Prostate gland (tissue), 2 donors: ENCODE data around the gene AVPR1B. TPM values are rescaled to one million over a fixed set of nuclear protein-coding genes. Genes with fewer than 3 reads are reported as not detected.

Experiments used
- DNase-seq: peaks from one replicate; pipeline ENCODE4 v3.0.0-alpha.2; 2019; ENCODE audit warnings: low spot score
- H3K27ac ChIP-seq, 2 donors: fragments of 200-600 bp; sonication (generic); 2 replicates each; pipeline ENCODE4 v1.5.1; 2017 to 2019
- H3K27me3 ChIP-seq: fragments of 200-600 bp; sonication (generic); replicated peaks from 2 replicates; pipeline ENCODE4 v1.5.1; 2019; ENCODE audit not compliant: insufficient read depth
- H3K36me3 ChIP-seq, 2 donors: fragments of 200-600 bp; sonication (generic); 1 replicate in 1 of 2; 2 replicates in 1 of 2; pipeline versions ENCODE4 v1.5.1 to v1.8.1; 2017 to 2019
- H3K4me1 ChIP-seq: fragments of 200-600 bp; sonication (generic); replicated peaks from 2 replicates; pipeline ENCODE4 v1.5.1; 2019
- H3K4me3 ChIP-seq, 2 donors: fragments of 200-600 bp; sonication (generic); 2 replicates each; pipeline ENCODE4 v1.5.1; 2017 to 2019
- H3K9me3 ChIP-seq: fragments of 200-600 bp; sonication (generic); 2 replicates; pipeline ENCODE4 v1.5.1; 2017
- CTCF ChIP-seq, 4 experiments: fragments of 200-600 bp in 2 of 4; fragments of 450-650 bp in 2 of 4; sonication (generic) in 2 of 4; IDR thresholded peaks; 1 replicate in 3 of 4; 2 replicates in 1 of 4; pipeline ENCODE4 v1.5.1; 2016 to 2019; ENCODE audit warnings: antibody characterized with exemption in 4 of 4, mild to moderate bottlenecking in 2 of 4, moderate library complexity in 2 of 4
- POLR2A ChIP-seq: fragments of 450-650 bp; IDR thresholded peaks from one replicate; pipeline ENCODE4 v1.6.1; 2016; ENCODE audit warnings: antibody characterized with exemption, mild to moderate bottlenecking
- POLR2AphosphoS5 ChIP-seq: sonication (generic); formaldehyde crosslinking; IDR thresholded peaks from one replicate; pipeline ENCODE4 v1.6.1; 2017; ENCODE audit warnings: antibody characterized with exemption
- WGBS: methylation state at CpG from one replicate; pipeline ENCODE4 v1.1.5; 2018; 5-methylcytosine and 5-hydroxymethylcytosine counted together
- intact Hi-C: fragments of 100-400 bp; cut with DNase I; formaldehyde crosslinking; loops from one replicate; pipeline ENCODE4 v1.14.2; 2022
- total RNA-seq, 2 donors: library from RNA; depleted of rRNA; stranded (reverse); fragments of >200 nt; gene quantifications; one replicate each; pipeline ENCODE4 v1.1.0, GENCODE V29; 2016

AVPR1B gene
- total RNA-seq, 2 donors from 2014 or later = not detected

- TF ChIP-seq POLR2A (no peak), CTCF (IDR thresholded peaks at IDR 0.05) (no peak), POLR2AphosphoS5 (no peak)
- Histone ChIP-seq H3K4me1 (peaks cover 6% of the 10 kb centered on the region), H3K27ac (no peak overlapping the region)
Measured at GRCh38 chr1:206120406-206120805, 3.2 kb upstream of the AVPR1B start.

GRCh38 chr1:206116873-206117150, 376 bp downstream of the AVPR1B start:
- Histone ChIP-seq H3K36me3 (no peaks in the 10 kb centered on the region), H3K9me3 (no peaks in the 10 kb centered on the region), H3K27me3 (no peaks in the 10 kb centered on the region), H3K27ac (no peak overlapping the region), H3K4me3 (peak overlapping the region in 1 of 2 donors; percentile 28), H3K4me1 (peaks cover 6% of the 10 kb centered on the region)
- intact Hi-C loops = no loop called here
- WGBS = 20% methylated on average over 5 of the region's 5 CpGs
- TF ChIP-seq POLR2AphosphoS5 = no peak
- TF ChIP-seq CTCF (IDR thresholded peaks at IDR 0.05) = no peak
- no peak for TF ChIP-seq POLR2A
- DNase-seq = no peak

More at GRCh38 chr1:206120406-206120805, 3.2 kb upstream of the AVPR1B start:
- no peak for DNase-seq
- intact Hi-C loops = no loop called here
- Histone ChIP-seq H3K27me3 (no peaks in the 10 kb centered on the region), H3K9me3 (no peaks in the 10 kb centered on the region), H3K36me3 (no peaks in the 10 kb centered on the region), H3K4me3 (no peak overlapping the region)

- no peaks in the 10 kb centered on the region for H3K36me3 ChIP-seq
- no peak overlapping the region for H3K27ac ChIP-seq
Measured at GRCh38 chr1:206116191-206116872, 856 bp downstream of the AVPR1B start.

GRCh38 chr1:206115791-206116190, 1.4 kb downstream of the AVPR1B start:
- Histone ChIP-seq H3K4me1 (peaks cover 6% of the 10 kb centered on the region), H3K27ac (no peak overlapping the region), H3K4me3 (no peak overlapping the region), H3K9me3 (no peaks in the 10 kb centered on the region), H3K27me3 (no peaks in the 10 kb centered on the region), H3K36me3 (no peaks in the 10 kb centered on the region)
- no peak for DNase-seq
- intact Hi-C loops = no loop called here
- TF ChIP-seq POLR2AphosphoS5 = no peak
- TF ChIP-seq POLR2A = no peak
- TF ChIP-seq CTCF (IDR thresholded peaks at IDR 0.05) = no peak
- WGBS = 97% methylated on average over 8 of the region's 8 CpGs

More at GRCh38 chr1:206116191-206116872, 856 bp downstream of the AVPR1B start:
- TF ChIP-seq POLR2A (no peak), POLR2AphosphoS5 (no peak), CTCF (IDR thresholded peaks at IDR 0.05) (no peak)
- intact Hi-C loops = no loop called here
- no peak for DNase-seq
- WGBS = 92% methylated on average over 24 of the region's 25 CpGs
- Histone ChIP-seq H3K4me1 (peaks cover 6% of the 10 kb centered on the region), H3K9me3 (no peaks in the 10 kb centered on the region), H3K4me3 (no peak overlapping the region), H3K27me3 (no peaks in the 10 kb centered on the region)
